OCI-LY3 (cell line): Measurements from ENCODE around the gene PFDN1.

Experiments
- CTCF ChIP-seq: fragments of 200-600, 300-600 bp; sonication (generic); IDR thresholded peaks from 2 replicates; pipeline ENCODE4 v1.5.1; 2014; ENCODE audit warnings: antibody characterized with exemption, low read length, low read depth
- EZH2phosphoT487 ChIP-seq: fragments of 200-600 bp; shearing (Covaris generic); IDR thresholded peaks from 2 replicates; pipeline ENCODE4 v1.6.1; 2018; ENCODE audit warnings: antibody characterized with exemption, mixed run types, low read depth

- TF ChIP-seq CTCF (no peak), EZH2phosphoT487 (no peak)
Observed at GRCh38 chr5:140250386-140250785, 52.5 kb downstream of the PFDN1 start.
